HG02798 (cell line): ENCODE measurements around the gene HS3ST5.
"Not testable (repeated sequence)": the region's sequence is repeated elsewhere in the genome, so short reads cannot be mapped to it uniquely, and the experiment has no call there.

Source experiments
- ATAC-seq: cut with Tn5 transposase; IDR thresholded peaks from one replicate; pipeline ENCODE4 v1.9.1; 2021; ENCODE audit warnings: mild to moderate bottlenecking; ENCODE audit not compliant: unreplicated experiment, poor library complexity

Gene HS3ST5

DNA sequence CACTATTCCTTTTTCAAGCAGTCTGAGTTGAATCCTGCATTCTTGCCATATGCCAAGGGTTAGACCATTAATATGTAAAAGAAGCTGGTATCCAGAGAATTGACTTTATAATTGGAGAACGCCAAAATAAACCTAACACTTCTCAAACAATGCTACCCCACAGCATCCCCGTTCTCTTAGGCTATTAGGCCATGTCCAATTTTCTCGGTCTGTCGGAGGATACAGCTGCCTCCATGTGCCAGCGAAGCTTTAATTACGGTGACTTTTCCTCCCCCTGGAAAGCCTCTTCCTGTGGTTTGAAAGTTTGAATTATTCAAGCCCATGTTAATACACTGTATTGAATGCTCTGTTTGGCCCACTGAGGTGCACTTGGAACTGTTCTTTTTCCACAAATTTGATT, 60.5 kb downstream of the HS3ST5 start:
- ATAC-seq, result no peak

DNA sequence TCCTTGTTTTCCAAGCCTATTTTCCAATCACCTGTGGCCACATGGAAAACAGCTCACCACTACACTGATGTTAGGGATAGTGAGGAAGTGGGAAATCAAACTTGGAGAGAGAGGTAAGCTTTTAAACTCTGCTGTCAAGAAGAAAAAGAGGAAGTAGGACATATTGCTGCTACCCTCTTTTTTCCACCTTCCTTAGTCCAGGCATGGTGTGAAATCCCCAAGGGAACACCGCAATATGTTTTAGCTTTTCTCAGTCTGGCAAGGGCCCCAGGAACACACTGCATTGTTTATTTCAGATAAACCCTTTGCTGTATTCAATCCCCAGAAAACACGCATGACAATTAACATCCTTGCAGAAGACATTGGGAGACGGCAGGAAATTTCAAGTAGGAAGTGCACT, 61.3 kb downstream of the HS3ST5 start:
- ATAC-seq, result no peak

DNA sequence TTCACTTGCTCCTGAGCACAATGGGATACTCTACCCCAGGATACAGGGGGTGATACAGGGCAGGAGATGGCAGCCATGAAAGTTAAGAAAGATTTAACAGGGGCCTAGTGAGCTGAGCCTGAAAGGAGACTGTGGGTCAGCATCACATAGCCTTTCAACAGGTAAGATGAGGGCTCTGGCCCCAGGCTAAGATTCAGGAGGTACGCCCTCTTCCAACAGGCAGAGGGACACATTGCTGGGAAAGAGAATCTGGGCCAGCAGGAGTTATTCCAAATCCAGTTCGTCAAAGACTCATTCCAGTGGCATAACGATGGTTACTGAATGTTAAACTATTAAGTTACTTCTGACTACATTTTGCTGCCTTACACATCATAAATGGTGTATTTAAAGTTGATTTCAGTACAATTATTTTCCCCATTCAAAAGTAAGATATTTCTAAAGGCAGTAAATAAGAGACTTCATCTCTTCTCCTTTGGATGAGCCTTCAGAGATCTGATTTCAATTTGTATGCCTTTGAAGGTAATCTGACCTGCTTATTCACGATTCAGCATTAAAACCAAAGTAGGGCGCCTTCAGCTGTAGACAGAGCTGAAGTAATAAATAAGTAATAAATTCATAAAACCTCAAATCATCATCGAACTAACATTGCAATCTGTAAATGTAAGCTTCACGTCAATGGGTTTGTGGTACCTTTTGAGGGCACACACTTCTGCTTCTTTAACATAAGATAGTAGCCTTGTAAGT, 62.4 kb downstream of the HS3ST5 start:
- ATAC-seq, result no peak

- ATAC-seq, result no peak
Observed at GRCh38 chr6:114277220-114277619, 65.6 kb downstream of the HS3ST5 start.

GRCh38 chr6:114276783-114277182, 66.0 kb downstream of the HS3ST5 start:
- no peak for ATAC-seq

- no peak for ATAC-seq
Observed at GRCh38 chr6:114274836-114275235, 68.0 kb downstream of the HS3ST5 start.

- no peak for ATAC-seq
Observed at GRCh38 chr6:114272582-114272981, 70.2 kb downstream of the HS3ST5 start.

DNA sequence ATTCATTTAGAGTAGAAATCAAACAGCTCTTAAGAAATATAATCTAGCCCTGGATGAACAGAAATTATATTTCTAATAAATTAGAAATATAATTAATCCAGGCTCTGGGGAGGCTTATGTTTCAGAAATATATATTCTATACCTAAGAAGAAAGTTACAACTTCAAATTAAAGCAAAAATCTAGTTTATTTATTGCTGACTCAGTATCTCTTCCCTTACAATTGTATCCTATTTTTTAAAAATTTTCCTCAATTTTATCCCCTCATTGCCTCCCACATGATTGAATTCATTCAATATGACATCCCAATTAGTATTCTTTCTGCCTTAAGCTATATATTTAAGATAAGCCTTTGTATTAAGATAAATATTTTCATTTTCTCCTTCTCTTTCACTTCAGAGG, 71.4 kb downstream of the HS3ST5 start:
- no peak for ATAC-seq

GRCh38 chr6:114267897-114268296, 74.9 kb downstream of the HS3ST5 start:
- peak; percentile 36 for ATAC-seq

GRCh38 chr6:114260810-114261209, 82.0 kb downstream of the HS3ST5 start:
- ATAC-seq, result no peak

- ATAC-seq, result no peak
Observed at GRCh38 chr6:114258376-114258775, 84.4 kb downstream of the HS3ST5 start.

DNA sequence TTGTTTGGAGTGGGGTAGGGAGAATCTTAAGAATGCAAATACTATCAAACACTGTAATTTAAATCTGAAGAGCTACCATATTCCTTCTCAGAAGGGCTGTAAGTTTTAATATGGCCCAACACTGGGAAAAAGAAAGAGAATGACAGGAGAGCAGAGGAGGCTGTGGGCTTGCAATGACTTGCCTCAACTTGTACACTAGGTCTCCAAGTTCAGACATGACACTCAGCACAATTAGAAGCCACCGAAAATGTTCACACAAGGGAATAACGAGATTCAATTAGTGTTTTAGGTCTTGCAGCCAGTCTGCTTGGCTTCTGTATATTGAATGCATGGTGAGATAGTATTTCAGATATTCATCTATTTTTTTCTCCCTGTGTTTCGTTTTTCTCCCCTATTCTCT, 89.4 kb downstream of the HS3ST5 start:
- ATAC-seq, result no peak

GRCh38 chr6:114249522-114249921, 93.3 kb downstream of the HS3ST5 start:
- no peak for ATAC-seq

DNA sequence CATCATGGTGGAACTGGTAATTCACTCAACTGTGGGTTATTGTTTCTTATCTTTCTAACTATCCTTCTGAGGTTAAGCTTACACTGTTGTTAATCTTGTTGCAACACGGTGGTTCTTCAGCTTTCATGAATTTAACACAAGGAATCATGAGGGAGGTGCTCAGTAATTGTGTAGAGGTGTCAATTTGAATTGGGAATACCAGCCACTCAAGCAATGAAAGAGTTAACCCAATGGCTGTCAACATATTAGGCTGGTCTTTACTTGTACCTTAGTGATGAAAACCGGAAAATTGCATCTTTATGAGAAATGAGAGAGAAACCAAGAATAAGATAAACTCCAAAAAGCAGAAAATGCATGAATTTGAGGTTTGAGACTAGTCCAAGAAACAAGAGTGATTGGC, 95.7 kb downstream of the HS3ST5 start:
- ATAC-seq, result no peak

DNA sequence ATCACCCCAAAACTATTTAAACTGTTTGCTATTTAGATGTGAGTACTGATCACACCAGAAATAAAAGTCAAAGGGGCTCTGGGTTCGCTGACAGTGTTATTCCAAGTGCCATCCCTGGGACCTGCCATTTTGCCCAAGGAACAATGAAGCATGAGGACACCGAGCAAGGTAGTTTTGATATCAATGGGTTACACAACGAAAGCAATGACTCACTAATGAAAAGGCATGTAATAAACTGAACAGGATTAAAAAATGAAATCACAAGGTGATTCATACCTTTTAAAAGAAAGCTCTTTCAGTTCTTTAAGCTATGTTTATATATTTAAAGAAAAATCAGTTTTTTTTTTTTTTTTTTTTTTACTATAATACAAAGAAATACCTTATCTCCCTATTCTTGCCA, 102.0 kb downstream of the HS3ST5 start:
- ATAC-seq, result no peak

- no peak for ATAC-seq
Observed at GRCh38 chr6:114228675-114229074, 114.1 kb downstream of the HS3ST5 start.

DNA sequence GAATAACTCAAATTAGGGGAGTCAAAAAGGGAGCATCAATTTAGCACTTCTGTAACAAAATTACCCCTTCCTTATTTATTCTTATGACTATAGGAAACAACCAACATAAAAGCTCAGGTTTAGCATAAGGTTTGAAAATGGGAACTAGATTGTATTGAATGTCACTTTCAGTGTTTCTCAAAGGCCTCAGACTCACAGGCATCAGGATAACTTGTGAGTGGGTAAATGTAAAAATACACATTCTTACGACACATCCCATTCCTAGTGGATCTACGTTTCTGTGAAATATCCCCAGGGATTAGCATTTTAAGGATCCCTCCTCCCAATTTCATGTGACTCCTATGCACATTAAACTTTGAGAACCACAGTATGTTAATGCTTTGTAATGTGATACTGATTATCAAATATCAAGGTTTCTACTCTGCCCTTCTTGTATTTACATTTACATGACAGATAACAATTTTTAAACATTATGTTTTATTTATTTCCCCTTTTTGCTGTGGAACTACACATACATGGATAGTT, 114.8 kb downstream of the HS3ST5 start:
- ATAC-seq, result no peak

DNA sequence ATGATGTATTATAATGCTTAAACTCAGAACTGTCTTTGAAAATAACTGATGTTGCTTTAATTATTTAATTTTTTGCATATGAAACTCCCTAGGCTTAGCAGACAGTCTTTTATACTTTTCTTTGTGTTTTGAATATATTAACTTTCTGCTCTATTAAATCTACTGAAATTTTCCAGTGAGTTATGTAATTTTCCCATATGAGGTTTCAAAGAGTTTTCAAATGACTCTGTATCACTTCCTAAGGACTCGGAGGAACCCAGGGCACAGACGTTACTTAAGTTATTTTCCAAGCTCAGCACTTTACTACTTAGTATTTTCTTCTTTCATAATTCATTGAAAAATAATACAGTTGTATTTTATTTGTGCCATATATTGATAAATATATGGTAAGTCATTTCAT, 122.6 kb downstream of the HS3ST5 start:
- no peak for ATAC-seq

DNA sequence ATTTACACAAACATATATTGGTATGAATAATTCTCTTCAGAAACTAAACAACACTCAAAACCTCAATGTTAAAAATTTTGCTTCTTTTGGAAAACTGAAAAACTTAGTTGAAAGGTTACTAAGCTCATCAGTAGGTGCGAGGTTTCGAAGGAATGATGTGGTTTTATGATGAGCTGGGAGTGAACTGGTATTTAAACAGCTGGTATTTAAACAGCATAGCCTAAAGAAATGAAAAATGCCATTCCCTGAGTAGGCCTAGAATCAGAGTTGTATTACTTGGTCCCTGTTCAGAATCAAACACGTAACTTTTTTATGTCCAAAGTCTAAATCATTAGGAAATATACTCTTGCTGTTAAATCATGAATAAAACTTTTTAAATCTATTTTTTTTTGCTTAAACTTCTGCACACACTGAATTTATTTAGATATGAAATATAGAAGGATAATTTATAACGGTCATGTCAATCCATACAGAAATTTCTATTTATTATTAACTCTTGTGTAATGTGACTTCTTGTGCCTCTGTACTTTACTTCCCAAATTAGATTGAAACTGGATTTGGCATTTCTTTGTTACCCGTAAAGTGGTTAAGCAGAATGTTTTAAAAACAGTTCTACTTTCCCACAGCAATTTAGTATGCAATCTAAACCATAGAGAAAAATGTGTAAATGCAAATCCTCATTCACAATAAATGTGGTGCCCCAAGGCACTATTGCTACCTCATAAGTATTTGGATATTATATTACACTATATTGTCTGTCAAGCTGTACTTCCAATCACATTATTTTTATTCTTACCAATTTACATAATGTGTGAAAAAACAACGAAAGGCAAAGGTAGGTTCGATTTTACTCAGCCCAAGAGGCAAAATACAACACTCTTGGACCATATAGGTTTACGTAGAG, 124.1 kb downstream of the HS3ST5 start:
- no peak for ATAC-seq

GRCh38 chr6:114217996-114218395, 124.8 kb downstream of the HS3ST5 start:
- not testable (repeated sequence) for ATAC-seq

- no peak for ATAC-seq
Observed at GRCh38 chr6:114216789-114217467, 125.9 kb downstream of the HS3ST5 start.
